IPS DF 4.7 (cell line): ENCODE data around the gene SLC2A6.

Experiments used
- DNase-seq: peaks from one replicate; pipeline ENCODE4 v3.0.0-alpha.2; 2013; ENCODE audit warnings: low spot score; ENCODE audit errors: extremely low read depth

Gene SLC2A6

GRCh38 chr9:133443248-133443647 is 35.7 kb downstream of the SLC2A6 start:
- DNase-seq: no peak

- DNase-seq: no peak
Observed at GRCh38 chr9:133441571-133441970, 37.3 kb downstream of the SLC2A6 start.

- DNase-seq: no peak
Observed at GRCh38 chr9:133440874-133441273, 38.0 kb downstream of the SLC2A6 start.

- no peak for DNase-seq
Observed at GRCh38 chr9:133439337-133439736, 39.6 kb downstream of the SLC2A6 start.

- DNase-seq: no peak
Observed at GRCh38 chr9:133437753-133438531, 41.0 kb downstream of the SLC2A6 start.

- DNase-seq: no peak
Observed at GRCh38 chr9:133436681-133437080, 42.2 kb downstream of the SLC2A6 start.

GRCh38 chr9:133433351-133433843 is 45.5 kb downstream of the SLC2A6 start:
- DNase-seq: no peak

GRCh38 chr9:133430244-133430643 is 48.7 kb downstream of the SLC2A6 start:
- DNase-seq: no peak

GRCh38 chr9:133429641-133430161 is 49.2 kb downstream of the SLC2A6 start:
- no peak for DNase-seq

GRCh38 chr9:133429214-133429613 is 49.7 kb downstream of the SLC2A6 start:
- no peak for DNase-seq

GRCh38 chr9:133428617-133429101 is 50.2 kb downstream of the SLC2A6 start:
- DNase-seq: no peak

- no peak for DNase-seq
Observed at GRCh38 chr9:133427658-133428348, 51.1 kb downstream of the SLC2A6 start.

- no peak for DNase-seq
Observed at GRCh38 chr9:133426011-133426410, 52.9 kb downstream of the SLC2A6 start.

- DNase-seq: no peak
Observed at GRCh38 chr9:133425049-133425632, 53.8 kb downstream of the SLC2A6 start.

- no peak for DNase-seq
Observed at GRCh38 chr9:133424187-133424586, 54.7 kb downstream of the SLC2A6 start.

GRCh38 chr9:133423216-133423615 is 55.7 kb downstream of the SLC2A6 start:
- DNase-seq: no peak

- DNase-seq: no peak
Observed at GRCh38 chr9:133421615-133422542, 57.0 kb downstream of the SLC2A6 start, which contains the start of gene ADAMTS13. Gene ADAMTS13, plus strand, starts transcription at chr9:133422367. Its CDS starts 77 bp downstream, at chr9:133422444.
